ENCODE measurements around the gene SUGCT.

SUGCT gene

DNA sequence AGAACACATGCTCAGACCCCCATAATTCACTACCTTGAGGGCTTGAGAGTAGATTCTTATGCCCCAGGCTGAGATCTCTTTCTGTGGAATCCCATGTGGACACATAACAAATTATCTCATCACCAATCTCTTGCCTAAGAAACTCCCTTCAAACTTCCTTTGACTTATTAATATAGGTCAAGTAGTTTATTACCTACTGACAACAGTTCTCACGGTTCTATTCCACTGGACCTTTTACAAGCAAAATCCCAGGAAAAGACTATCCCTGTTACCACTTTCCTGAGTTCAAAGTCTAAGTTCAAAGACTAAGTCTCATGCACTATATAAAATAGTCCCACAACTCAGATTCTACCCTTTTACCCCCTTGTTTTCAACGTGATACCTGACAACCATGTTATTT, 754.7 kb downstream of the SUGCT start:
- Histone ChIP-seq H3K27ac (ENCODE audit: low read length) (no peak overlapping the region), H3K4me1 (ENCODE audit: low read length) (no peaks in the 10 kb centered on the region), H2AFZ (ENCODE audit: low read length) (no peak overlapping the region), H3K27me3 (replicated peaks; ENCODE audit: insufficient read depth, low read length) (no peaks in the 10 kb centered on the region), H3K9me3 (replicated peaks; ENCODE audit: insufficient read depth, low read length) (no peaks in the 10 kb centered on the region), H3K9me2 (replicated peaks; ENCODE audit: insufficient read depth, low read length) (no peaks in the 10 kb centered on the region), H3K36me3 (replicated peaks; ENCODE audit: insufficient read depth, low read length) (no peaks in the 10 kb centered on the region), H3F3A (ENCODE audit: insufficient read depth, low read length) (no peaks in the 10 kb centered on the region), H3K4me3 (ENCODE audit: low read length) (no peak overlapping the region), H3K79me2 (ENCODE audit: low read length) (no peaks in the 10 kb centered on the region), H4K20me1 (ENCODE audit: insufficient read depth, low read length) (no peaks in the 10 kb centered on the region), H3K4me2 (ENCODE audit: low read depth, low read length) (no peak overlapping the region), H3K9ac (ENCODE audit: low read length) (no peak overlapping the region)
- TF ChIP-seq, protein P1, sequence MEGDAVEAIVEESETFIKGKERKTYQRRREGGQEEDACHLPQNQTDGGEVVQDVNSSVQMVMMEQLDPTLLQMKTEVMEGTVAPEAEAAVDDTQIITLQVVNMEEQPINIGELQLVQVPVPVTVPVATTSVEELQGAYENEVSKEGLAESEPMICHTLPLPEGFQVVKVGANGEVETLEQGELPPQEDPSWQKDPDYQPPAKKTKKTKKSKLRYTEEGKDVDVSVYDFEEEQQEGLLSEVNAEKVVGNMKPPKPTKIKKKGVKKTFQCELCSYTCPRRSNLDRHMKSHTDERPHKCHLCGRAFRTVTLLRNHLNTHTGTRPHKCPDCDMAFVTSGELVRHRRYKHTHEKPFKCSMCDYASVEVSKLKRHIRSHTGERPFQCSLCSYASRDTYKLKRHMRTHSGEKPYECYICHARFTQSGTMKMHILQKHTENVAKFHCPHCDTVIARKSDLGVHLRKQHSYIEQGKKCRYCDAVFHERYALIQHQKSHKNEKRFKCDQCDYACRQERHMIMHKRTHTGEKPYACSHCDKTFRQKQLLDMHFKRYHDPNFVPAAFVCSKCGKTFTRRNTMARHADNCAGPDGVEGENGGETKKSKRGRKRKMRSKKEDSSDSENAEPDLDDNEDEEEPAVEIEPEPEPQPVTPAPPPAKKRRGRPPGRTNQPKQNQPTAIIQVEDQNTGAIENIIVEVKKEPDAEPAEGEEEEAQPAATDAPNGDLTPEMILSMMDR (IDR thresholded peaks at IDR 0.05; ENCODE audit: low read length), result no peak
- no peak for TF ChIP-seq EZH2phosphoT487 (IDR thresholded peaks at IDR 0.05; ENCODE audit: low read length)
- no peak for TF ChIP-seq EZH2 (optimal IDR thresholded peaks at IDR 0.05; ENCODE audit: low read depth, low read length)
- DNase-seq, result no peak

DNA sequence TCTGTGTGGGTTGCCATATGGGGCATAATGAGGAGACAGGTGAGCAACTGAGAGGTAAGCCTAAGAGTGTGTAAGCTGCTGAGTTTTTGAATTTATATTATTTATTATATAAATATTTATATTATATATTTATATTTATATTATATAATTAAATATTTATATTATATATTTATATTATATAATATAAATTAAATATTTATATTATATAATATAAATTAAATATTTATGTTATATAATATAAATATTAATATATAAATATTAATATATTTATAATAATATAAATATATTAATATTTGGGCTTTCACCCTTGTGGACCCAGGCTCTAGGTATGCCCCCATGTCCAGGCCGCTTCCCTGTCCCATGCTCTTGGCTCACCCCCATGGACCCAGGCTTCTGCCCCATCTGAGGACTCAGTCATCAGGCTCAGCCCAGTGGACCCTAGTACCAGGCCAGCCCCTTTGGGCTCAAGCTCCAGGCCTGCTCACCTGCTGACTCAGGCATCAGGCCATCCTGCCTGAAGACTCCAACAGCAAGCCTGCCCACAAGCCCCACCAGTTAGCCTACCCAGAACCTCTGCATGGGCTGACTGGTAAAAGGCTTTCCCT, 755.4 kb downstream of the SUGCT start:
- Histone ChIP-seq H3K27me3 (replicated peaks; ENCODE audit: insufficient read depth, low read length) (no peaks in the 10 kb centered on the region), H3K36me3 (replicated peaks; ENCODE audit: insufficient read depth, low read length) (no peaks in the 10 kb centered on the region), H3K9me3 (replicated peaks; ENCODE audit: insufficient read depth, low read length) (no peaks in the 10 kb centered on the region), H3K4me1 (ENCODE audit: low read length) (no peaks in the 10 kb centered on the region), H2AFZ (ENCODE audit: low read length) (no peak overlapping the region), H3K79me2 (ENCODE audit: low read length) (no peaks in the 10 kb centered on the region), H3K9me2 (replicated peaks; ENCODE audit: insufficient read depth, low read length) (no peaks in the 10 kb centered on the region), H3K4me3 (ENCODE audit: low read length) (no peak overlapping the region), H3K9ac (ENCODE audit: low read length) (no peak overlapping the region), H3K4me2 (ENCODE audit: low read depth, low read length) (no peak overlapping the region), H4K20me1 (ENCODE audit: insufficient read depth, low read length) (no peaks in the 10 kb centered on the region), H3F3A (ENCODE audit: insufficient read depth, low read length) (no peaks in the 10 kb centered on the region), H3K27ac (ENCODE audit: low read length) (no peak overlapping the region)
- DNase-seq, result no peak
- no peak for TF ChIP-seq EZH2 (optimal IDR thresholded peaks at IDR 0.05; ENCODE audit: low read depth, low read length)
- no peak for TF ChIP-seq EZH2phosphoT487 (IDR thresholded peaks at IDR 0.05; ENCODE audit: low read length)
- TF ChIP-seq, protein P1 (IDR thresholded peaks at IDR 0.05; ENCODE audit: low read length), result no peak

DNA sequence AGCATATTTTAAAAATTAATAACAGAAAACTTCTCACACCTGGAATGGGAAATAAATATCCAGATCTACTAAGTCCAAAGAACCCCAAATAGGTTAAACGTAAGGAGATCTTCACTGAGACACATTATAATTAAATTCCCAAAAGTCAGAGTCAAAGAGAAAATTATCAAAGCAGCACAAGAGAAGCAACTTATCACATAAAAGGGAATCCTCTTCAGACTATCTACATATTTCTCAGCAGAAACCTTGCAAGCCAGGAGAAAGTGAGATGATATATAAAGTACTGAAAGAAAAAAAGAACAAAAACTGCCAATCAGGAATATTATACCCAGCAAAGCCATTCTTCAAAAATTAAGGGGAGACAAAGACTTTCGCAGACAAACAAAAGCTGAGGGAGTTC, 756.4 kb downstream of the SUGCT start:
- Histone ChIP-seq H3K9me3 (replicated peaks; ENCODE audit: insufficient read depth, low read length) (no peaks in the 10 kb centered on the region), H2AFZ (ENCODE audit: low read length) (no peak overlapping the region), H3K9me2 (replicated peaks; ENCODE audit: insufficient read depth, low read length) (no peaks in the 10 kb centered on the region), H3K27me3 (replicated peaks; ENCODE audit: insufficient read depth, low read length) (no peaks in the 10 kb centered on the region), H3K4me1 (ENCODE audit: low read length) (no peaks in the 10 kb centered on the region), H3K79me2 (ENCODE audit: low read length) (no peaks in the 10 kb centered on the region), H3K4me2 (ENCODE audit: low read depth, low read length) (no peak overlapping the region), H3K36me3 (replicated peaks; ENCODE audit: insufficient read depth, low read length) (no peaks in the 10 kb centered on the region), H4K20me1 (ENCODE audit: insufficient read depth, low read length) (no peaks in the 10 kb centered on the region), H3F3A (ENCODE audit: insufficient read depth, low read length) (no peaks in the 10 kb centered on the region), H3K9ac (ENCODE audit: low read length) (no peak overlapping the region), H3K4me3 (ENCODE audit: low read length) (no peak overlapping the region), H3K27ac (ENCODE audit: low read length) (no peak overlapping the region)
- no peak for DNase-seq
- TF ChIP-seq, protein P1 (IDR thresholded peaks at IDR 0.05; ENCODE audit: low read length), result no peak
- no peak for TF ChIP-seq EZH2phosphoT487 (IDR thresholded peaks at IDR 0.05; ENCODE audit: low read length)
- no peak for TF ChIP-seq EZH2 (optimal IDR thresholded peaks at IDR 0.05; ENCODE audit: low read depth, low read length)
